Measurements from ENCODE around the gene ARHGAP24.

Gene ARHGAP24

DNA sequence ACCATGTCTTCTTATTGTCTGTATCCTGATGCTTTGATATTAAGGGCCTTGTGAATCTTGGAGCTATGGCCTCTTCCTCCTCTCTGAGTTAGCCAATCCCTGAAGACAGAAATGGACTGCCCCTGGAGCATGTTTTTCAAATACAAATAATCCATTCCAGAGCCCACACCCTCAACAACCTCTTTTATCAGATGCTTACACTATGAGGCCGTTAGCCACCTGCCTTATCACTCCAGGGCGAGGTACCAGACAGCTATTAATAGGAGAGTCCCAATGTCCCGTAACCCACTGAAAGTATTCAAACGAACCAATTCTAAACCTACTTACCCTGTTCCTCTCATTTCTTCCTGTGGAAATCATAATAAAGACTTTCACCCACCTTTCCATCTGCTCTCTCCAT lies 165.0 kb downstream of the ARHGAP24 start:
- TF ChIP-seq NFIC (IDR thresholded peaks at IDR 0.05) (no peak), REST (IDR thresholded peaks at IDR 0.05; ENCODE audit: low read depth) (no peak), MAX (IDR thresholded peaks at IDR 0.05) (no peak), TEAD4 (IDR thresholded peaks at IDR 0.05) (no peak), EGR1 (IDR thresholded peaks at IDR 0.05) (no peak), RAD21 (IDR thresholded peaks at IDR 0.05; ENCODE audit: low read depth) (no peak), ZBTB7A (IDR thresholded peaks at IDR 0.05; ENCODE audit: low read depth) (no peak), TAF1 (IDR thresholded peaks at IDR 0.05; ENCODE audit: low read depth) (no peak), EP300 (IDR thresholded peaks at IDR 0.05; ENCODE audit: borderline replicate concordance) (no peak), CEBPB (IDR thresholded peaks at IDR 0.05) (no peak), USF1 (IDR thresholded peaks at IDR 0.05) (no peak), YY1 (IDR thresholded peaks at IDR 0.05; ENCODE audit: low read depth) (no peak), CREB1 (IDR thresholded peaks at IDR 0.05; ENCODE audit: low read depth) (no peak), FOXM1 (IDR thresholded peaks at IDR 0.05; ENCODE audit: borderline replicate concordance, low read depth) (no peak), TCF12 (IDR thresholded peaks at IDR 0.05; ENCODE audit: low read depth) (no peak)

DNA sequence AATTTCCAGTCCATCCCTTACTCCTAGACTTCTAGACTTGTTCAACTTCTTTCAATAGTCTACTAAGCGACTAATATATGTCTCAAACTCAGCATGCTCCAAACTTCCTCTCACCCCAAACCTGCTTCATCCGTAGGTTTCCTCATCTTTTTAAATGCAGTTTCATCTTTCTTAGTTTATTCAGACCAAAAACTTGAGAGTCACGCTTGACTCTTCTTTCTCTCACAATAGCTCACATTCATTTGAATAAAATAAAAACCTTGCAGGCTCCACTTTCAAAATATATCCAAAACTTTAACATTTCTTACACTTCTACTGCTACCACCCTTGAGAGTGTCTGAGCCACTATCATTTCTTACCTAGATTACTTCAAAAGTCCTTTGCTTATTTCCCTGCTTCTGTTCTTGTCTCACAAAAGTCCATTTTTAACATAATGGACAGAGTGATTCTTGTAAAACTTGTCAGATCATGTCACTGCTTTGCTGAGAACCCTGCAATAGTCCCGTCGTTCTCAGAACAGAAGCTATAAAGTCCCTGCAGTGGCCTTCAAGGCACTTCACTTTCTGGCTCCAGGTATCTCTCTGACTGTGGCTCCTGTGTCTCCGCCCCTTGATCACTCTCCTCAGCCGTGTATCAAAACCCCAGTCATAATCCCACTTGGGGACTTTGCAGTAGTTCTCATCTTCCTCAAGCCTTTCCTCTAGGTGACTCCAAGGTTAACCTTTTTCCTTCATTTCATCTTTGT lies 167.6 kb downstream of the ARHGAP24 start:
- no peak for TF ChIP-seq CEBPB (IDR thresholded peaks at IDR 0.05)
- TF ChIP-seq RAD21 (IDR thresholded peaks at IDR 0.05; ENCODE audit: low read depth) = no peak
- no peak for TF ChIP-seq YY1 (IDR thresholded peaks at IDR 0.05; ENCODE audit: low read depth)

DNA sequence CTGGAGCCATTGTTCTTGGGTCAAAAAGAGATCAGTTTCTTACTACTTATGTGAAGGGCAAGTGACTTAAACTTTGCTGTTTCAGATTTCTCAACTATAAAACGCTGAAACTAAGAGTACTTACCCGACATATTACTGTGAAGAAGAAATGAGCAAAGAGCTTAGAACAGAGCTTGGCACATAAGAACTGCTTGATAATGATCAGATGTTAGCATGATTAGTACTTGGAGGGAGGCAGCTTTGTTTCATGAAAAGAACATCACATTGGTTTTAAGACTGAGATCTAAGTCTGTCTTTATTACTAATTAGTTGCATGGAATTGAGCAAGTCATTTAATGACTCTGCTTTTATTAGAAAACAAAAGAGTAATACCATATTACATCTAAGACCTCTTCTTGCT lies 169.1 kb downstream of the ARHGAP24 start:
- no peak for TF ChIP-seq REST (IDR thresholded peaks at IDR 0.05; ENCODE audit: low read depth)
- no peak for TF ChIP-seq YY1 (IDR thresholded peaks at IDR 0.05; ENCODE audit: low read depth)
- no peak for TF ChIP-seq EGR1 (IDR thresholded peaks at IDR 0.05)
- no peak for TF ChIP-seq ZBTB7A (IDR thresholded peaks at IDR 0.05; ENCODE audit: low read depth)
- no peak for TF ChIP-seq TCF12 (IDR thresholded peaks at IDR 0.05; ENCODE audit: low read depth)
- TF ChIP-seq RAD21 (IDR thresholded peaks at IDR 0.05; ENCODE audit: low read depth) = no peak
- no peak for TF ChIP-seq EP300 (IDR thresholded peaks at IDR 0.05; ENCODE audit: borderline replicate concordance)
- TF ChIP-seq CREB1 (IDR thresholded peaks at IDR 0.05; ENCODE audit: low read depth) = no peak
- TF ChIP-seq TEAD4 (IDR thresholded peaks at IDR 0.05) = no peak
- no peak for TF ChIP-seq CEBPB (IDR thresholded peaks at IDR 0.05)

- TF ChIP-seq ZBTB7A (IDR thresholded peaks at IDR 0.05; ENCODE audit: low read depth) = no peak
- no peak for TF ChIP-seq MAX (IDR thresholded peaks at IDR 0.05)
- no peak for TF ChIP-seq CEBPB (IDR thresholded peaks at IDR 0.05)
- TF ChIP-seq USF1 (IDR thresholded peaks at IDR 0.05) = no peak
- no peak for TF ChIP-seq TCF12 (IDR thresholded peaks at IDR 0.05; ENCODE audit: low read depth)
- TF ChIP-seq RAD21 (IDR thresholded peaks at IDR 0.05; ENCODE audit: low read depth) = no peak
- TF ChIP-seq EP300 (IDR thresholded peaks at IDR 0.05; ENCODE audit: borderline replicate concordance) = no peak
- no peak for TF ChIP-seq FOXM1 (IDR thresholded peaks at IDR 0.05; ENCODE audit: borderline replicate concordance, low read depth)
- no peak for TF ChIP-seq NFIC (IDR thresholded peaks at IDR 0.05)
- no peak for TF ChIP-seq YY1 (IDR thresholded peaks at IDR 0.05; ENCODE audit: low read depth)
Observed at GRCh38 chr4:85650908-85651307, 176.0 kb downstream of the ARHGAP24 start.

- TF ChIP-seq TEAD4 (IDR thresholded peaks at IDR 0.05) (no peak), TCF12 (IDR thresholded peaks at IDR 0.05; ENCODE audit: low read depth) (no peak), TAF1 (IDR thresholded peaks at IDR 0.05; ENCODE audit: low read depth) (no peak), MAX (IDR thresholded peaks at IDR 0.05) (no peak), USF1 (IDR thresholded peaks at IDR 0.05) (no peak), ZBTB7A (IDR thresholded peaks at IDR 0.05; ENCODE audit: low read depth) (no peak), FOXM1 (IDR thresholded peaks at IDR 0.05; ENCODE audit: borderline replicate concordance, low read depth) (no peak), EP300 (IDR thresholded peaks at IDR 0.05; ENCODE audit: borderline replicate concordance) (no peak), CREB1 (IDR thresholded peaks at IDR 0.05; ENCODE audit: low read depth) (no peak), CEBPB (IDR thresholded peaks at IDR 0.05) (no peak), NFIC (IDR thresholded peaks at IDR 0.05) (no peak), EGR1 (IDR thresholded peaks at IDR 0.05) (no peak)
Observed at GRCh38 chr4:85656759-85657505, 182.0 kb downstream of the ARHGAP24 start.
